Measurements from ENCODE around the gene ARMCX6. TPM values are rescaled to one million over a fixed set of nuclear protein-coding genes. Genes with fewer than 3 reads are reported as not detected.
"Not testable (repeated sequence)": the region's sequence is repeated elsewhere in the genome, so short reads cannot be mapped to it uniquely, and the experiment has no call there.

ARMCX6 gene
- total and polyA plus RNA-seq, 2 of the 4 experiments (the other 2 are of a cell fraction), result 29.0 to 81.3 TPM

- BruUV-seq (replicated peaks), result no TSS peak
Measured at GRCh38 chrX:101602077-101602476, 15.7 kb downstream of the ARMCX6 start.

DNA sequence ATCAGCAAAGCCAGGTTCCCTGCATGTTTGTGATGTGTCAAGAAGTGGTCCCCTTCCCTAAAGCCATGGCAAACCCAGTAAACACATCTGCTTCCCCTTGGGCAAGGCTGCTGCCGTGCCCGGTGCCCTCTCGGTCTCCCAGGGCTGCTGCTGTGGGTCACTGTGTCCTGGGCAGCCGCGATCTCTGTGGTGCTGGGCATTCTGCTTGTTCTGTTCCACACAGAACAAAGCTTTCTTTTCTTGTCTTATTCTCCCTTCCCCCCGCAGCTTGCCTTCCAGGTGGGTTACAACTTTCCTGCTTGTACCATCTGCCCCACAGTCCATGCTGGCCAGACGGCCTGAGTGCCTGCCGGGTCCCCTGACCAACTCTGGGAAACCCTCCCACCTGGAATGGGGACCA is 18.2 kb downstream of the ARMCX6 start:
- H4K91ac ChIP-seq (ENCODE audit: insufficient read depth, low read depth, low read length); H3K9me3 ChIP-seq (ENCODE audit: control insufficient read depth, insufficient read depth, low read length); ATAC-seq (ENCODE audit: low read depth); CTCF ChIA-PET; H3K4me3 ChIP-seq (ENCODE audit: insufficient read depth, low read depth, low read length); H3K23ac ChIP-seq (ENCODE audit: low read depth, low read length); H4K20me1 ChIP-seq (ENCODE audit: insufficient read depth, low read length); H3K4ac ChIP-seq (ENCODE audit: low read depth, low read length); H3K14ac ChIP-seq (replicated peaks; ENCODE audit: low read depth, low read length); DNase-seq; H2BK120ac ChIP-seq (ENCODE audit: low read depth, low read length); H2AFZ ChIP-seq (replicated peaks; ENCODE audit: low read length, poor library complexity); H4K8ac ChIP-seq (ENCODE audit: low read depth in 2 of 2, low read length in 2 of 2); H3K9me1 ChIP-seq (ENCODE audit: insufficient read depth, low read length); H3K56ac ChIP-seq (ENCODE audit: extremely low read depth, insufficient read depth, low read length); H3K4me1 ChIP-seq (ENCODE audit: control insufficient read depth, insufficient read depth, low read length); H3K36me3 ChIP-seq (ENCODE audit: control insufficient read depth, insufficient read depth, low read length); dilution Hi-C loops (cut with HindIII; ENCODE audit: low sequenced_read_pairs, unreplicated experiment); POLR2A ChIA-PET (ENCODE audit: unreplicated experiment); H4K5ac ChIP-seq (ENCODE audit: low read depth, low read length); H2AK5ac ChIP-seq (ENCODE audit: low read depth, low read length); H3K18ac ChIP-seq (ENCODE audit: low read depth, low read length); H3K9ac ChIP-seq (ENCODE audit: low read depth, low read length); H3K79me1 ChIP-seq (ENCODE audit: low read depth in 1 of 2, low read length in 2 of 2); H3K27ac ChIP-seq (ENCODE audit: insufficient read depth, low read length); H2BK15ac ChIP-seq (ENCODE audit: low read depth, low read length); H2BK20ac ChIP-seq (ENCODE audit: low read depth, low read length); H2BK5ac ChIP-seq (ENCODE audit: low read depth, low read length, poor library complexity, severe bottlenecking); H3K4me2 ChIP-seq (ENCODE audit: low read depth, low read length); H2AK9ac ChIP-seq (replicated peaks; ENCODE audit: low read depth, low read length, poor library complexity); BruUV-seq (replicated peaks): not testable (repeated sequence)
- in situ Hi-C loops (cut with MboI; ENCODE audit: low sequenced_read_pairs), result loop anchor here (5.0 kb wide), 1 partner anchor 203 kb away; no protein-coding TSS in a partner anchor
- WGBS, 2 experiments (ENCODE audit: extremely low coverage in 2 of 2, insufficient read length in 1 of 2), result no CpG with 5 or more reads among the region's 8 CpGs
- intact Hi-C loops (cut with micrococcal nuclease), result loop anchor here (5.0 kb wide), 2 partner anchors 158 to 198 kb away; no protein-coding TSS in a partner anchor
- H3K27me3 ChIP-seq (ENCODE audit: control insufficient read depth, insufficient read depth, low read length), result peaks cover 12% of the 10 kb centered on the region

More at GRCh38 chrX:101602077-101602476, 15.7 kb downstream of the ARMCX6 start:
- ATAC-seq (ENCODE audit: low read depth) (peak; percentile 56), DNase-seq (peak; percentile 62)
- CTCF ChIA-PET, result no interaction called here
- Histone ChIP-seq H3K79me1 (ENCODE audit: low read depth in 1 of 2, low read length in 2 of 2) (no peaks in the 10 kb centered on the region), H3K18ac (ENCODE audit: low read depth, low read length) (no peak overlapping the region), H3K4ac (ENCODE audit: low read depth, low read length) (no peak overlapping the region), H2AFZ (replicated peaks; ENCODE audit: low read length, poor library complexity) (no peak overlapping the region), H2AK9ac (replicated peaks; ENCODE audit: low read depth, low read length, poor library complexity) (no peak overlapping the region), H3K4me1 (ENCODE audit: control insufficient read depth, insufficient read depth, low read length) (no peaks in the 10 kb centered on the region), H3K27ac (ENCODE audit: insufficient read depth, low read length) (no peak overlapping the region), H3K4me2 (ENCODE audit: low read depth, low read length) (no peak overlapping the region), H3K4me3 (ENCODE audit: insufficient read depth, low read depth, low read length) (no peak overlapping the region), H2AK5ac (ENCODE audit: low read depth, low read length) (no peak overlapping the region), H3K9me3 (ENCODE audit: control insufficient read depth, insufficient read depth, low read length) (no peaks in the 10 kb centered on the region), H4K5ac (ENCODE audit: low read depth, low read length) (no peak overlapping the region), H2BK15ac (ENCODE audit: low read depth, low read length) (no peak overlapping the region), H2BK5ac (ENCODE audit: low read depth, low read length, poor library complexity, severe bottlenecking) (no peak overlapping the region), H3K23ac (ENCODE audit: low read depth, low read length) (no peak overlapping the region), H3K9ac (ENCODE audit: low read depth, low read length) (no peak overlapping the region), H4K20me1 (ENCODE audit: insufficient read depth, low read length) (no peaks in the 10 kb centered on the region), H4K8ac (ENCODE audit: low read depth in 2 of 2, low read length in 2 of 2) (no peak overlapping the region), H3K14ac (replicated peaks; ENCODE audit: low read depth, low read length) (no peak overlapping the region), H2BK20ac (ENCODE audit: low read depth, low read length) (no peak overlapping the region), H3K9me1 (ENCODE audit: insufficient read depth, low read length) (no peaks in the 10 kb centered on the region), H3K56ac (ENCODE audit: extremely low read depth, insufficient read depth, low read length) (no peak overlapping the region), H2BK120ac (ENCODE audit: low read depth, low read length) (no peak overlapping the region), H4K91ac (ENCODE audit: insufficient read depth, low read depth, low read length) (no peak overlapping the region), H3K27me3 (ENCODE audit: control insufficient read depth, insufficient read depth, low read length) (peaks cover 5% of the 10 kb centered on the region), H3K36me3 (ENCODE audit: control insufficient read depth, insufficient read depth, low read length) (no peaks in the 10 kb centered on the region)
- in situ Hi-C loops (cut with MboI; ENCODE audit: low sequenced_read_pairs) (no loop called here), dilution Hi-C loops (cut with HindIII; ENCODE audit: low sequenced_read_pairs, unreplicated experiment) (no loop called here), intact Hi-C loops (cut with micrococcal nuclease) (no loop called here)
- no CpG with 5 or more reads among the region's 7 CpGs for WGBS, 2 experiments (ENCODE audit: extremely low coverage in 2 of 2, insufficient read length in 1 of 2)
- POLR2A ChIA-PET (ENCODE audit: unreplicated experiment), result no interaction called here
- TF ChIP-seq CEBPB (IDR thresholded peaks at IDR 0.05; ENCODE audit: low read depth, low read length) (peak; percentile 50; the same call in 1 of the 2 replicates), FOS (IDR thresholded peaks at IDR 0.05; ENCODE audit: low read depth, low read length) (no peak), MXI1 (IDR thresholded peaks at IDR 0.05; ENCODE audit: borderline replicate concordance, low read depth, low read length) (no peak)

Measured in IMR-90 (cell line).